ENCODE measurements around the gene NFATC1. TPM values are rescaled to one million over a fixed set of nuclear protein-coding genes. Genes with fewer than 3 reads are reported as not detected.
A peak's percentile ranks its signal among the peaks of the same experiment; 100 is the strongest.

Gene NFATC1
- total RNA-seq, 1 donor from 2014 or later = 52.6 TPM

DNA sequence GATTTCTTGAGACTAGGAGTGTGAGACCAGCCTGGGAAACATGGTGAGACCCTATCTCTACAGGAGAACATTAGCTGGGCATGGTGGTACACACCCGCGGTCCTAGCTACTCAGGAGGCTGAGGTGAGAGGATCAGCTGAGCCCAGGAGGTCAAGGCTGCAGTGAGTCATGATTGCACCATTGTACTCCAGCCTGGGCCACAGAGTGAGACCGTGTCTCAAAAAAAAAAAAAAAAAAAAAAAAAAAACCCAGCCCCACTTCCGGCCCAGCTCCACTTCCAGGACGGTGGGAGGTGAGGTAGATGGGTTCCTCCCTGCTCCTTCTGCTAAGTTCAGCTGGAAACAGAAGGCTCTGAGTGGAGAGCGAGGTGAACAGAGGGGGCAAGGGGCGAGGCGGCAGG, 41.4 kb upstream of the NFATC1 start:
- Mint-ChIP-seq H3K36me3 (ENCODE audit: low read depth) (peaks cover 37% of the 10 kb centered on the region), H3K27ac (no peak overlapping the region)
- POLR2A ChIA-PET = no interaction called here

GRCh38 chr18:79355433-79356335, 40.0 kb upstream of the NFATC1 start:
- H3K27me3 Mint-ChIP-seq = no peaks in the 10 kb centered on the region
- H3K4me3 Mint-ChIP-seq = no peak overlapping the region
- H3K36me3 Mint-ChIP-seq (ENCODE audit: low read depth) = peaks cover 36% of the 10 kb centered on the region
- POLR2A ChIA-PET = interaction anchor here (1.2 kb wide), 1 partner anchor 19 kb away, joined by 6 read pairs; no protein-coding TSS in a partner anchor
- CTCF ChIA-PET = no interaction called here
- intact Hi-C loops (cut with micrococcal nuclease) = loop anchor here (1.0 kb wide), 1 partner anchor 20 kb away; no protein-coding TSS in a partner anchor
- H3K9me3 Mint-ChIP-seq = no peaks in the 10 kb centered on the region
- TF ChIP-seq CTCF (IDR thresholded peaks at IDR 0.05) = no peak
- DNase-seq (no peak), ATAC-seq (ENCODE audit: low read depth) (peak; percentile 35)
- peaks cover 16% of the 10 kb centered on the region for H3K4me1 Mint-ChIP-seq
- H3K27ac Mint-ChIP-seq = peak overlapping the region; percentile 70

More for the DNA sequence above, 41.4 kb upstream of the NFATC1 start:
- CTCF ChIA-PET = no interaction called here
- no peak for TF ChIP-seq CTCF (IDR thresholded peaks at IDR 0.05)
- no peak overlapping the region for H3K4me3 Mint-ChIP-seq
- no peak for ATAC-seq (ENCODE audit: low read depth)
- H3K9me3 Mint-ChIP-seq = no peaks in the 10 kb centered on the region
- H3K27me3 Mint-ChIP-seq = no peaks in the 10 kb centered on the region
- intact Hi-C loops (cut with micrococcal nuclease) = no loop called here
- H3K4me1 Mint-ChIP-seq = peaks cover 16% of the 10 kb centered on the region
- no peak for DNase-seq

- POLR2A ChIA-PET = interaction anchor here (1.2 kb wide), 1 partner anchor 18 kb away, joined by 6 read pairs; no protein-coding TSS in a partner anchor
- no peak overlapping the region for H3K4me3 Mint-ChIP-seq
- DNase-seq (no peak), ATAC-seq (ENCODE audit: low read depth) (peak; percentile 89)
- H3K4me1 Mint-ChIP-seq = peaks cover 16% of the 10 kb centered on the region
- CTCF ChIA-PET = no interaction called here
- H3K27ac Mint-ChIP-seq = peak overlapping the region; percentile 70
- H3K27me3 Mint-ChIP-seq = no peaks in the 10 kb centered on the region
- intact Hi-C loops (cut with micrococcal nuclease) = loop anchor here (1.0 kb wide), 1 partner anchor 19 kb away; no protein-coding TSS in a partner anchor
- no peak for TF ChIP-seq CTCF (IDR thresholded peaks at IDR 0.05)
- H3K36me3 Mint-ChIP-seq (ENCODE audit: low read depth) = peaks cover 39% of the 10 kb centered on the region
- H3K9me3 Mint-ChIP-seq = no peaks in the 10 kb centered on the region
These were observed 39.3 kb upstream of the NFATC1 start for GRCh38 chr18:79356435-79356834.

DNA sequence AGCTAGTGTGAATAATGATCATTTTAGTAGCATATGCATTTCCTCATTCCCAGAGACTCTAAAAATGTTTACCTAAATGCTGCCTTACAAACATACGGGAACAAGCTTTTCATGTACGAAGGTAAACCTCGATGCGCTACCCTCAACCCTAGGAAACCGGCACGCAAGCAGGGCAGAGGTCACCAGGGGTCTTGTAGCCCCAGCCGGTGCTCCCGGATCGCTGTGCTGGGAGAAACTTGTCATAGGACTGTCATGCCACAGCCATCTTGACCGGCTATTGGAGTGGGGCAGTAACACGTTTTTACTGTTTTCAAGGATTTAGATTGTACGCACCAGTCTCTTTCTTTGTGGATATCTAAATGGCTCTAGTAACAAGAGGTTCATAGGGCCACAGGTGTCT, 34.8 kb upstream of the NFATC1 start:
- DNase-seq (no peak), ATAC-seq (ENCODE audit: low read depth) (no peak)
- Mint-ChIP-seq H3K4me1 (peaks cover 7% of the 10 kb centered on the region), H3K9me3 (no peaks in the 10 kb centered on the region), H3K36me3 (ENCODE audit: low read depth) (peaks cover 54% of the 10 kb centered on the region), H3K27me3 (no peaks in the 10 kb centered on the region), H3K27ac (no peak overlapping the region), H3K4me3 (no peak overlapping the region)
- ChIA-PET POLR2A (no interaction called here), CTCF (no interaction called here)
- intact Hi-C loops (cut with micrococcal nuclease) = no loop called here
- TF ChIP-seq CTCF (IDR thresholded peaks at IDR 0.05) = no peak

- DNase-seq (no peak), ATAC-seq (ENCODE audit: low read depth) (no peak)
- POLR2A ChIA-PET = no interaction called here
- CTCF ChIA-PET = no interaction called here
- H3K27ac Mint-ChIP-seq = no peak overlapping the region
- no peaks in the 10 kb centered on the region for H3K27me3 Mint-ChIP-seq
- H3K4me1 Mint-ChIP-seq = no peaks in the 10 kb centered on the region
- H3K9me3 Mint-ChIP-seq = no peaks in the 10 kb centered on the region
- peaks cover 59% of the 10 kb centered on the region for H3K36me3 Mint-ChIP-seq (ENCODE audit: low read depth)
- no peak overlapping the region for H3K4me3 Mint-ChIP-seq
- intact Hi-C loops (cut with micrococcal nuclease) = no loop called here
- TF ChIP-seq CTCF (IDR thresholded peaks at IDR 0.05) = no peak
These were observed 33.8 kb upstream of the NFATC1 start for GRCh38 chr18:79361766-79362522.

All from activated B cell treated with CpG ODN at 0.5 μM for 24 hours (primary cell).